AG09309 (cell line): Measurements from ENCODE around the gene TNFRSF4.

Experiments
- DNase-seq: peaks from one replicate; pipeline ENCODE4 v3.0.0-alpha.2; 2010; ENCODE audit warnings: low read depth
- H3K4me3 ChIP-seq: 2 replicates; pipeline ENCODE4 v1.5.1; 2011; ENCODE audit warnings: mild to moderate bottlenecking, low read depth, low read length, moderate library complexity; ENCODE audit not compliant: control insufficient read depth
- CTCF ChIP-seq: IDR thresholded peaks from 2 replicates; pipeline ENCODE4 v1.5.1; 2011; ENCODE audit warnings: mild to moderate bottlenecking, low read depth, low read length, inconsistent platforms; ENCODE audit not compliant: insufficient read depth, control insufficient read depth; ENCODE audit errors: missing control alignments

Gene TNFRSF4

DNA sequence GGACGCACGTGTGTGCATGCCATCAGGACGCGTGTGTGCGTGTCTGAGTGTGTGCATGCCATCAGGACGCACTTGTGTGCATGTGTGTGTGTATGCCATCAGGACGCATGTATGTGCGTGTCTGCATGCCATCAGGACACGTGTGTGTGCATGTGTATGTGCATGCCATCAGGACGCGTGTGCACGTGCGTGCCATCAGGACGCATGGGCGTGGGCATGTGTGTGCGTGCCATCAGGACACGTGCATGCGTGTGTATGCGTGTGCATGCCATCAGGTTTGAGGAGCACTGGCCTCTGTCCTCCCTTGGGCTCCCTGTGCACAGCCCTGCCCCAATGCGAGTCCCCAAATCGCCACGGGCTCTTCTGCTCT lies 45.2 kb upstream of the TNFRSF4 start:
- TF ChIP-seq CTCF: no peak
- DNase-seq: no peak

GRCh38 chr1:1256956-1257871 lies 43.3 kb upstream of the TNFRSF4 start:
- no peak overlapping the region for H3K4me3 ChIP-seq
- TF ChIP-seq CTCF: no peak
- no peak for DNase-seq

More for the DNA sequence above, 45.2 kb upstream of the TNFRSF4 start:
- no peak overlapping the region for H3K4me3 ChIP-seq

- no peak for TF ChIP-seq CTCF
- no peak for DNase-seq
- H3K4me3 ChIP-seq: no peak overlapping the region
Observed at GRCh38 chr1:1255611-1256010, 41.7 kb upstream of the TNFRSF4 start.

DNA sequence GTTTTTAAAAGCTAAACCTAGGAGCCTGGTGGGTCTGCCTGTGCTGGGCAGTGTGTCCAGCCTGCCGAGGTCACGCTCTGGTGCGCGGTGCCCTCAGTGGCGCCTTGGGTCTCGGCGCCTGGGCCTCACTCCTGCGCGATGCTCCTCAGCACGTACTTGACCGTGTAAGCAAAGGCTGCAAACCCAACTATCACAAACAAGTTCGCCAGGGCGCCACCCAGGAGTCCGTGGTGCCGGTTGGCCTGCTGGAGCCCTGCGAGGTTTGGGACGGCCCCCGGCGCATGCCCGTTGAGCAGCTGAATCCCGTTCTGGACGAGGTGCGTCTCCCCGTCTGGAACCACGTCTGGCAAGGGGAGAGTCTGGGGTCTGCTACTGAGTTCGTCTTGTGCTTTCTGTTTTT lies 41.1 kb upstream of the TNFRSF4 start:
- no peak for DNase-seq
- H3K4me3 ChIP-seq: no peak overlapping the region
- TF ChIP-seq CTCF: no peak

- TF ChIP-seq CTCF: no peak
- no peak overlapping the region for H3K4me3 ChIP-seq
- DNase-seq: no peak
Observed at GRCh38 chr1:1254667-1254998, 40.7 kb upstream of the TNFRSF4 start.

GRCh38 chr1:1253972-1254666 lies 40.2 kb upstream of the TNFRSF4 start:
- no peak for DNase-seq
- no peak for TF ChIP-seq CTCF
- H3K4me3 ChIP-seq: no peak overlapping the region
